Panc1 (cell line): ENCODE data around the gene NSUN6. TPM values are rescaled to one million over a fixed set of nuclear protein-coding genes. Genes with fewer than 3 reads are reported as not detected.
A peak's percentile ranks its signal among the peaks of the same experiment; 100 is the strongest.
"Not testable (repeated sequence)": the region's sequence is repeated elsewhere in the genome, so short reads cannot be mapped to it uniquely, and the experiment has no call there.

Experiments used
- ATAC-seq: fragments of 200-7000 bp; cut with Tn5 transposase; 2 replicates; pipeline ENCODE4 v1.9.1; 2020; ENCODE audit warnings: mild to moderate bottlenecking, moderate library complexity
- BruUV-seq: library from RNA; stranded (reverse); fragments of 400-500 nt; replicated peaks from 2 replicates; lab custom pipeline; 2021; lab: Mats Ljungman, UMichigan
- CTCF ChIA-PET: fragments of 300-600 bp; sonication (Branson Sonifier 250); formaldehyde crosslinking; loops from one replicate; lab custom pipeline; 2022; ENCODE audit warnings: antibody characterized with exemption; lab: Charles Lee
- POLR2A ChIA-PET: fragments of 300-600 bp; sonication (Branson Sonifier 250); formaldehyde crosslinking; loops from one replicate; lab custom pipeline; 2022; ENCODE audit warnings: antibody characterized with exemption; lab: Charles Lee
- DNase-seq: peaks from one replicate; pipeline ENCODE4 v3.0.0-alpha.2; 2010; ENCODE audit warnings: low read depth, low spot score
- H3K27ac ChIP-seq: 2 replicates; pipeline ENCODE4 v1.5.1; 2011; ENCODE audit warnings: mild to moderate bottlenecking, low read length, inconsistent platforms
- H3K27me3 ChIP-seq: fragments of 200-500 bp; sonication (Bioruptor generic); 2 replicates; pipeline ENCODE4 v1.6.0; 2014; ENCODE audit warnings: low read length, inconsistent platforms; ENCODE audit not compliant: control insufficient read depth, insufficient read depth
- H3K36me3 ChIP-seq: fragments of 200-500 bp; sonication (Bioruptor generic); 2 replicates; pipeline ENCODE4 v1.5.1; 2014; ENCODE audit warnings: inconsistent platforms, mild to moderate bottlenecking, low read length, moderate library complexity; ENCODE audit not compliant: control insufficient read depth, insufficient read depth
- H3K4me1 ChIP-seq: 2 replicates; pipeline ENCODE4 v1.5.1; 2011; ENCODE audit warnings: inconsistent platforms, mild to moderate bottlenecking, low read length, moderate library complexity; ENCODE audit not compliant: control insufficient read depth, insufficient read depth
- H3K4me3 ChIP-seq, 2 experiments: 2 replicates each; pipeline ENCODE4 v1.5.1; 2011 to 2012; ENCODE audit warnings: low read depth in 2 of 2, low read length in 2 of 2, mild to moderate bottlenecking in 2 of 2, inconsistent platforms in 1 of 2, moderate library complexity in 1 of 2
- H3K9me3 ChIP-seq: fragments of 200-500 bp; sonication (Bioruptor generic); 2 replicates; pipeline ENCODE4 v1.5.1; 2014; ENCODE audit warnings: low read depth, mild to moderate bottlenecking, inconsistent platforms, low read length, moderate library complexity; ENCODE audit not compliant: control insufficient read depth, insufficient read depth
- CTCF ChIP-seq: fragments of 450-650 bp; IDR thresholded peaks from 2 replicates; pipeline ENCODE4 v1.5.1; 2017; ENCODE audit warnings: mild to moderate bottlenecking
- POLR2AphosphoS5 ChIP-seq: IDR thresholded peaks from 2 replicates; pipeline ENCODE4 v1.6.1; 2012; ENCODE audit warnings: mild to moderate bottlenecking, low read depth, low read length, moderate library complexity
- REST ChIP-seq, 2 experiments: IDR thresholded peaks; 2 replicates each; pipeline ENCODE4 v1.6.1; 2011 to 2012; ENCODE audit warnings: low read depth in 2 of 2, control low read depth in 1 of 2, low read length in 1 of 2, mild to moderate bottlenecking in 1 of 2, moderate library complexity in 1 of 2; ENCODE audit not compliant: insufficient read depth in 1 of 2
- SIN3A ChIP-seq: IDR thresholded peaks from 2 replicates; pipeline ENCODE4 v1.6.1; 2012; ENCODE audit warnings: low read depth, mild to moderate bottlenecking, low read length, moderate library complexity, borderline replicate concordance; ENCODE audit not compliant: insufficient read depth
- TCF7L2 ChIP-seq: IDR thresholded peaks from 2 replicates; pipeline ENCODE4 v1.6.1; 2011; ENCODE audit warnings: mild to moderate bottlenecking, low read depth, low read length, inconsistent platforms
- in situ Hi-C: cut with HindIII; loops from 2 replicates; pipeline ENCODE4 v1.10.0; 2016; ENCODE audit warnings: low sequenced_read_pairs, low pct_unique_long_range_greater_than_20kb
- intact Hi-C: fragments of 100-400 bp; cut with micrococcal nuclease; formaldehyde crosslinking; loops from one replicate; pipeline ENCODE4 v1.10.0; 2022; ENCODE audit not compliant: unreplicated experiment
- total RNA-seq: library from RNA; stranded (reverse); gene quantifications from one replicate; pipeline ENCODE4 v1.2.1, GENCODE V29; 2021; ENCODE audit not compliant: unreplicated experiment

Gene NSUN6
- total RNA-seq, 1 experiment from 2014 or later = 4.3 TPM

GRCh38 chr10:18599392-18599791 lies 52.0 kb downstream of the NSUN6 start:
- ChIA-PET CTCF (no interaction called here), POLR2A (no interaction called here)
- Histone ChIP-seq H3K27me3 (no peaks in the 10 kb centered on the region), H3K36me3 (no peaks in the 10 kb centered on the region; the same call in 1 of the 2 replicates), H3K4me1 (no peaks in the 10 kb centered on the region), H3K9me3 (no peaks in the 10 kb centered on the region), H3K27ac (no peak overlapping the region), H3K4me3 (no peak overlapping the region)
- intact Hi-C loops = no loop called here
- in situ Hi-C loops = no loop called here
- TF ChIP-seq TCF7L2 (no peak), POLR2AphosphoS5 (no peak), SIN3A (no peak), CTCF (no peak), REST (IDR thresholded peaks at IDR 0.05; ENCODE audit: insufficient read depth in 1 of 2, low read depth in 2 of 2, low read length in 1 of 2) (no peak)
- no peak for DNase-seq
- no peak for ATAC-seq
- BruUV-seq = no TSS peak

- no peak overlapping the region for H3K27ac ChIP-seq
- peak; percentile 58; the same call in 1 of the 2 replicates for ATAC-seq
- no TSS peak for BruUV-seq
- H3K27me3 ChIP-seq = no peaks in the 10 kb centered on the region
- intact Hi-C loops (no loop called here), in situ Hi-C loops (no loop called here)
- no peaks in the 10 kb centered on the region; the same call in 1 of the 2 replicates for H3K36me3 ChIP-seq
- peak; percentile 63 for TF ChIP-seq CTCF
- TF ChIP-seq POLR2AphosphoS5 = no peak
- no peaks in the 10 kb centered on the region for H3K9me3 ChIP-seq
- ChIA-PET POLR2A (no interaction called here), CTCF (no interaction called here)
- H3K4me3 ChIP-seq = no peak overlapping the region
- H3K4me1 ChIP-seq = no peaks in the 10 kb centered on the region
- no peak for DNase-seq
Observed at GRCh38 chr10:18594574-18595156, 56.7 kb downstream of the NSUN6 start.

GRCh38 chr10:18591141-18591540 lies 60.2 kb downstream of the NSUN6 start:
- intact Hi-C loops, POLR2A ChIA-PET, in situ Hi-C loops, H3K4me1 ChIP-seq, DNase-seq, ATAC-seq, BruUV-seq, CTCF ChIA-PET, H3K36me3 ChIP-seq, H3K27me3 ChIP-seq, H3K4me3 ChIP-seq, H3K27ac ChIP-seq, H3K9me3 ChIP-seq: not testable (repeated sequence)

GRCh38 chr10:18586637-18587036 lies 64.8 kb downstream of the NSUN6 start:
- intact Hi-C loops = not testable (repeated sequence)

More at GRCh38 chr10:18586637-18587036, 64.8 kb downstream of the NSUN6 start:
- H3K4me1 ChIP-seq, H3K4me3 ChIP-seq, ATAC-seq, H3K27me3 ChIP-seq, CTCF ChIA-PET, BruUV-seq, POLR2A ChIA-PET, H3K9me3 ChIP-seq, H3K27ac ChIP-seq, DNase-seq, in situ Hi-C loops, H3K36me3 ChIP-seq: not testable (repeated sequence)
